ENCODE measurements around the gene CCDC177.

CCDC177 gene

DNA sequence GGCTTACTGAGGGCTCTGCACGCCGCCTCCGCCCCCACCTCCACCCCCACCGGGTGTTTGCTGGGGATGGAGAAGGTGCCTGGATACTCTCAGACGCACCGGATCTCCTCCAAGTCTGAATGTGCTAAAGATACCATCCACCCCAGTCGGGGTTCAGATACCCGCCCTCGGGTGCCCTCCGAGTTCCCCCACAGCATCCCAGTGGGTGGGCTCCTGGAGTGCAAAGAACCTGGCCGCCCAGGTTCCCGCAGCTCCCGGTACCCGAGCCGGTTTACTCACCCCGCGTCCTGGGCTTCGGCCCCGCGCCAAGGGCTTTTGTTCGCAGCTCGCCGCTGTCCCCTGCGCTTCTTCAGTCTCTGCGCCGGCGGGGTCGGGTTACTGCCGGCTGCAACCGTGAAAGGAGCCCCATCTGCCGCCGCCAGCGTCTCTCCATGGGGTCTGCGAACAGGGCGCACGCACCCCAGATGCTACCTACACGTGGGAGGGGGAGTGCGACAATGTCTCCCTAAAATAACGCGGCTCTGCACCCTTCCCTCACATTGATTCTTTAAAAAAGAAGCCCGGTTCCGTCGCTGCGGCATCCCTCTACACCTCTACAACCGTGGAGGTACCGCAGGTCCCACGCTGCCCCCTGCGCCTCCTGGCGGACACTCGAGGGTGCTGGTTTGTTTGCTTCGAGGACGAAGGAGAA is at the start of gene CCDC177:
TSS of gene CCDC177 (minus strand) at position 609 of the 691 bp plus-strand sequence. CDS start 1,249 bp downstream, outside the sequence.
- H3K4me3 ChIP-seq (ENCODE audit: low read depth, low read length) = no peak within 1 kb of the TSS
- TF ChIP-seq, protein P1, sequence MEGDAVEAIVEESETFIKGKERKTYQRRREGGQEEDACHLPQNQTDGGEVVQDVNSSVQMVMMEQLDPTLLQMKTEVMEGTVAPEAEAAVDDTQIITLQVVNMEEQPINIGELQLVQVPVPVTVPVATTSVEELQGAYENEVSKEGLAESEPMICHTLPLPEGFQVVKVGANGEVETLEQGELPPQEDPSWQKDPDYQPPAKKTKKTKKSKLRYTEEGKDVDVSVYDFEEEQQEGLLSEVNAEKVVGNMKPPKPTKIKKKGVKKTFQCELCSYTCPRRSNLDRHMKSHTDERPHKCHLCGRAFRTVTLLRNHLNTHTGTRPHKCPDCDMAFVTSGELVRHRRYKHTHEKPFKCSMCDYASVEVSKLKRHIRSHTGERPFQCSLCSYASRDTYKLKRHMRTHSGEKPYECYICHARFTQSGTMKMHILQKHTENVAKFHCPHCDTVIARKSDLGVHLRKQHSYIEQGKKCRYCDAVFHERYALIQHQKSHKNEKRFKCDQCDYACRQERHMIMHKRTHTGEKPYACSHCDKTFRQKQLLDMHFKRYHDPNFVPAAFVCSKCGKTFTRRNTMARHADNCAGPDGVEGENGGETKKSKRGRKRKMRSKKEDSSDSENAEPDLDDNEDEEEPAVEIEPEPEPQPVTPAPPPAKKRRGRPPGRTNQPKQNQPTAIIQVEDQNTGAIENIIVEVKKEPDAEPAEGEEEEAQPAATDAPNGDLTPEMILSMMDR (IDR thresholded peaks at IDR 0.05; ENCODE audit: low read depth, low read length) = peak; percentile 95

DNA sequence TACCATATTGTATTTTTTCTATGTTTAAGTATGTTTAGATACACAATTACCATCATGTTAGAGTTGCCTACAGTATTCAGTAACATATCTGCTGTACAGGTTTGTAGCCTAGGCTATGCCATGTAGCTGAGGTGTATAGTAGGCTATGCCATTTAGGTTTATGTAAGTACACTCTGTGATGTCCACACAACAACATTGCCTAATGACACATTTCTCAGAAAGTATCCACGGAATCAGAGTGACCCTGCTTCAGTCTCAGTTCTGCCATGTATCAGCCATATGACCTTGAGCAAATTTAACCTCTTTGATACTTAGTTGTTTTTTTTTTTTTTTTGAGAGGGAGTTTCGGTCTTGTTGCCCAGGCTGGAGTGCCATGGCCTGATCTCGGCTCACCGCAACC is 49.5 kb upstream of the CCDC177 start:
- H3K4me3 ChIP-seq (ENCODE audit: low read depth, low read length) = no peak overlapping the region
- TF ChIP-seq, protein P1 (IDR thresholded peaks at IDR 0.05; ENCODE audit: low read depth, low read length) = no peak

DNA sequence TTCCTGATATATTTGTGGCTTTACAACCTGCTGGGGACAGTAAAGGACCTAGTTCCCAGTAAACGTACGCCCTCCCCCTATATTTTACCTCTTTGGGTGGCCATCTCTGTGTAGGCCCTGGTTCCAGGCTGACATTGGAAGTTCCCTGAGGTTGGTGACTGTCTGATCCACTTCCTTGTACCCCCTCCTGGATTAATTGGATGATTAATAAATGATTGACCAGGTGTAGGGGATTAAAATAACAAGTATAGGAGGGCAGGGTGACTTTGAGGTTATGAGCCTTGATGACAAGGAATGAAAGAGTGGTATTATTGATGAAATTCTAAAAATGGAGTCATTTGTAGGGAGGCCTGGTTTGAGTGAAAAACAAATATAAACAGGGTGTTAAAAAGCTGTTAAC is 46.3 kb upstream of the CCDC177 start:
- TF ChIP-seq, protein P1 (IDR thresholded peaks at IDR 0.05; ENCODE audit: low read depth, low read length) = no peak
- H3K4me3 ChIP-seq (ENCODE audit: low read depth, low read length) = no peak overlapping the region

DNA sequence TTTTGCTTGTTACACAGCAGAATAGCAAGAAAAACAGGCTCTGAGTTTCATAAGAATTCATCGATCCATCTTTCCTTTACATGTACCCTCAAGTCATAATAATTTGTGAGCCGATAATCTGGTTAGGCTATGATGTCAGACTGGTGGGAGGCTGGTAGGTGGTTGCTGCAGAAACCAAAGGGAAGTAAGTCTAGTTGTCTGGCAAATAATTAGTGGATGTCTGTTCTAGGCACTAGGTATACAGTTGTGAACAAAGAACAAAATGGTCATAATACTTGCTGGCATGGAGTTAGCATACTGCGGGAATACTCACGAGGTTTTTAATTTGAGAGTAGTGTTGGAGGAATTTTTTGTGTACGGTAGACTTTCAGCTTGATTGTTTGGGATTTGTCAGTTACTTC is 45.5 kb upstream of the CCDC177 start:
- TF ChIP-seq, protein P1 (IDR thresholded peaks at IDR 0.05; ENCODE audit: low read depth, low read length) = no peak
- no peak overlapping the region for H3K4me3 ChIP-seq (ENCODE audit: low read depth, low read length)

DNA sequence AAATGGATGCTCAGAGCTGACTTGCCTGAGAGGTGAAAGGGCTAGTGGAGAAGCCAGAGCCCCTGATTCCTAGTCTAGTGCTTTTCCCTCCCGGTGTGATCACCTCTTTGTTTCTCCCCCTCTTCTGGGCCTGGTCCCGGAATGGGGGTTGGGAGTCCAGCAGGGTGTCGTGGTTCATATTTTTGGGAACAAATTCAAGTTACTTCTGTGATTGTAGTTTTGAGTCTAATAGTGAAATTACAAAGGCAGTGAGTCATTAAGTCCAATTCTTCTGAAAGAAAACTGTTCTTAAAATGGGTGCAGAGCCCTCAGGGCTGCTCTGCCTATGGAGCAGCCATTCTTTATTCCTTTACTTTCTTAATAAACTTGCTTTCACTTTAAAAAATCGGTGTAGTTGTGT is 44.3 kb upstream of the CCDC177 start:
- H3K4me3 ChIP-seq (ENCODE audit: low read depth, low read length) = no peak overlapping the region
- TF ChIP-seq, protein P1 (IDR thresholded peaks at IDR 0.05; ENCODE audit: low read depth, low read length) = no peak

DNA sequence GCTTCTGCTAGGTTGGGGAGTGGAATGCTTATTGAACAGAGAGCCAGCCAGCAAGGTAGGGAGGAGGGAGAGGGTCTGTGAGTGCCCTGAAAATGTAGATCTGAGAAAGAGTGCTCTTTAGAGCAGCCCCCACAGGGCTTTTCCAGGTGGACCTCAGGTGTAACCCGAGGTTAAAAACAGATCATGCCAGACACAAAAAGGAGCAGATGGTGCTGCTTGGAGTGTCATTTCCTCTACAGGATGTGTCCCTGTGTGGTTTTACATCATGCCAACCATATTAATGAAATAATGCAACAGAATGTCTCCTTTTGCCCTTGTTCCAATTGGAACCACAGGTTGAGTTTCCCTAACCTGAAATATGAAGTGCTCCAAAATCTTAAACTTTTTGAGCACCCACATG is 43.1 kb upstream of the CCDC177 start:
- TF ChIP-seq, protein P1 (IDR thresholded peaks at IDR 0.05; ENCODE audit: low read depth, low read length) = no peak
- no peak overlapping the region for H3K4me3 ChIP-seq (ENCODE audit: low read depth, low read length)

DNA sequence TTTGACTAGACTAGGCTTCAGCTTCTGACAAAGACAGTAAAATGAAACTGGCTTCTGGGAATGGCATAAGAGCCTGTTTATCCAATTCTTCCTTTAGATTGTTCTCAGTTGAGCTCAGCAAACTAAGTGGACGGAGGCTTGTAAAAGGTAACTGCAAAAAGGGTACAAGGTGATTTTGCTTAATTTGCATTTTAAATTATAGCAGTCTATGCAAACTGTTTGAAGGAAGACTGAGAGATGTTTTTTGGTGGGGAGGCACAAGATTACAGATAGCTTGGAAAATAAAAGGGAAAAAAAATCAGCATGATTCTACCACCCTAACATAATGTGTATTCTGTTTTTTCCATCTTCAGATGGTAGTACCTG is 41.7 kb upstream of the CCDC177 start:
- peak overlapping the region; percentile 43 for H3K4me3 ChIP-seq (ENCODE audit: low read depth, low read length)
- TF ChIP-seq, protein P1 (IDR thresholded peaks at IDR 0.05; ENCODE audit: low read depth, low read length) = no peak
